GM23338 (cell line): Measurements from ENCODE around the gene CHST15.

Experiments used
- ETS1 ChIP-seq: IDR thresholded peaks from 2 replicates; pipeline ENCODE4 v1.6.1; 2016; ENCODE audit warnings: antibody characterized with exemption
- EZH2 ChIP-seq: fragments of 200-600 bp; sonication (generic); IDR thresholded peaks from one replicate; pipeline ENCODE4 v1.8.0; 2017; ENCODE audit warnings: antibody characterized with exemption, mild to moderate bottlenecking, low read depth; ENCODE audit not compliant: unreplicated experiment
- POLR2AphosphoS5 ChIP-seq: IDR thresholded peaks from 2 replicates; pipeline ENCODE4 v1.6.1; 2016; ENCODE audit warnings: antibody characterized with exemption, low read depth
- STAT1 ChIP-seq: IDR thresholded peaks from one replicate; pipeline ENCODE4 v1.6.1; 2016; ENCODE audit warnings: antibody characterized with exemption; ENCODE audit not compliant: unreplicated experiment
- TF ChIP-seq, protein P1 (sequence below), 2 experiments: fragments of 200-600 bp in 1 of 2; sonication (generic) in 1 of 2; conservative IDR thresholded peaks; 2 replicates each; pipeline versions ENCODE4 v1.5.1 to v1.6.1; 2016 to 2017; ENCODE audit warnings: antibody characterized with exemption in 2 of 2, low read depth in 2 of 2, mild to moderate bottlenecking in 2 of 2, moderate library complexity in 1 of 2

DNA sequence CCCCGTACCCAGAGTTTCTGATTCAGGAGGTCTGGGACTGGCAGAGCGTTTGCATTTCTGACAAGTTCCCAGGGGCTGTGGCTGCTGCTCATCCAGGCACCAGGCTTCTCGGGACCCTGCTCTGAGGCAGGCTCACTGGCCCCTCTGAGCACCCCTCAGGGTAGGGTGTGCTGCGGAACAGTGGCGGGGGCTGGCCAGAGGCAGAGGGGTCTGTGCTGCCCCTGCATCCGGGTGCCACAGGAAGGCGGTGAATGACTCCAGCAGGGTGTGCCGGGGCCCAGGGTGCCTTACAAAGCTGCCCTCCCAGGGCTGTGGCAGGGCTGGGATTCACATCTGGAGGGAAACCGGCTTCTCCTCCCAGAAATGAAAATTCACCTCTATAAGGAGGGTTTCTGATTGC, 77.4 kb downstream of the CHST15 start:
- TF ChIP-seq, protein P1, sequence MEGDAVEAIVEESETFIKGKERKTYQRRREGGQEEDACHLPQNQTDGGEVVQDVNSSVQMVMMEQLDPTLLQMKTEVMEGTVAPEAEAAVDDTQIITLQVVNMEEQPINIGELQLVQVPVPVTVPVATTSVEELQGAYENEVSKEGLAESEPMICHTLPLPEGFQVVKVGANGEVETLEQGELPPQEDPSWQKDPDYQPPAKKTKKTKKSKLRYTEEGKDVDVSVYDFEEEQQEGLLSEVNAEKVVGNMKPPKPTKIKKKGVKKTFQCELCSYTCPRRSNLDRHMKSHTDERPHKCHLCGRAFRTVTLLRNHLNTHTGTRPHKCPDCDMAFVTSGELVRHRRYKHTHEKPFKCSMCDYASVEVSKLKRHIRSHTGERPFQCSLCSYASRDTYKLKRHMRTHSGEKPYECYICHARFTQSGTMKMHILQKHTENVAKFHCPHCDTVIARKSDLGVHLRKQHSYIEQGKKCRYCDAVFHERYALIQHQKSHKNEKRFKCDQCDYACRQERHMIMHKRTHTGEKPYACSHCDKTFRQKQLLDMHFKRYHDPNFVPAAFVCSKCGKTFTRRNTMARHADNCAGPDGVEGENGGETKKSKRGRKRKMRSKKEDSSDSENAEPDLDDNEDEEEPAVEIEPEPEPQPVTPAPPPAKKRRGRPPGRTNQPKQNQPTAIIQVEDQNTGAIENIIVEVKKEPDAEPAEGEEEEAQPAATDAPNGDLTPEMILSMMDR (conservative IDR thresholded peaks at IDR 0.05; ENCODE audit: low read depth in 2 of 2) = no peak
- TF ChIP-seq STAT1 (no peak), EZH2 (no peak), POLR2AphosphoS5 (no peak), ETS1 (no peak)
